ACHN (cell line): ENCODE results near the gene LEF1.

ENCODE experiments used
- DNase-seq: peaks from one replicate; pipeline ENCODE4 v3.0.0-alpha.2; 2015
- in situ Hi-C: cut with HindIII; loops from 2 replicates; pipeline ENCODE4 v1.10.0; 2017; ENCODE audit warnings: low sequenced_read_pairs, low pct_ligation_motif_present, low pct_unique_long_range_greater_than_20kb

The LEF1 gene

GRCh38 chr4:108120789-108121188 is 47.9 kb downstream of the LEF1 start:
- no peak for DNase-seq
- in situ Hi-C loops = no loop called here

- DNase-seq = no peak
- in situ Hi-C loops = no loop called here
Observed at GRCh38 chr4:108119199-108119800, 49.4 kb downstream of the LEF1 start.

GRCh38 chr4:108118505-108118904 is 50.2 kb downstream of the LEF1 start:
- in situ Hi-C loops = no loop called here

GRCh38 chr4:108117418-108118182 is 51.1 kb downstream of the LEF1 start:
- in situ Hi-C loops = no loop called here
- DNase-seq = no peak

More at GRCh38 chr4:108118505-108118904, 50.2 kb downstream of the LEF1 start:
- DNase-seq = no peak

- DNase-seq = no peak
- in situ Hi-C loops = no loop called here
Observed at GRCh38 chr4:108116423-108117168, 52.1 kb downstream of the LEF1 start.

GRCh38 chr4:108115168-108115526 is 53.6 kb downstream of the LEF1 start:
- in situ Hi-C loops = no loop called here
- no peak for DNase-seq

- DNase-seq = no peak
- in situ Hi-C loops = no loop called here
Observed at GRCh38 chr4:108114503-108114902, 54.2 kb downstream of the LEF1 start.

- in situ Hi-C loops = no loop called here
- no peak for DNase-seq
Observed at GRCh38 chr4:108113229-108113628, 55.5 kb downstream of the LEF1 start.

- no peak for DNase-seq
- in situ Hi-C loops = no loop called here
Observed at GRCh38 chr4:108111781-108112180, 57.0 kb downstream of the LEF1 start.

GRCh38 chr4:108110450-108110849 is 58.3 kb downstream of the LEF1 start:
- no peak for DNase-seq
- in situ Hi-C loops = no loop called here

- in situ Hi-C loops = no loop called here
- no peak for DNase-seq
Observed at GRCh38 chr4:108109997-108110416, 58.7 kb downstream of the LEF1 start.

- DNase-seq = no peak
- in situ Hi-C loops = no loop called here
Observed at GRCh38 chr4:108109111-108109510, 59.6 kb downstream of the LEF1 start.

GRCh38 chr4:108107729-108108382 is 60.9 kb downstream of the LEF1 start:
- in situ Hi-C loops = no loop called here
- DNase-seq = no peak

- no peak for DNase-seq
- in situ Hi-C loops = no loop called here
Observed at GRCh38 chr4:108107101-108107500, 61.6 kb downstream of the LEF1 start.

- DNase-seq = no peak
- in situ Hi-C loops = no loop called here
Observed at GRCh38 chr4:108106186-108106585, 62.5 kb downstream of the LEF1 start.

- in situ Hi-C loops = no loop called here
- no peak for DNase-seq
Observed at GRCh38 chr4:108103099-108103862, 65.5 kb downstream of the LEF1 start.

GRCh38 chr4:108100827-108101226 is 67.9 kb downstream of the LEF1 start:
- in situ Hi-C loops = no loop called here
- DNase-seq = no peak

- in situ Hi-C loops = no loop called here
- no peak for DNase-seq
Observed at GRCh38 chr4:108099838-108100237, 68.9 kb downstream of the LEF1 start.
